Fibroblast of lung (primary cell): ENCODE measurements around the gene SLC27A4. TPM values are rescaled to one million over a fixed set of nuclear protein-coding genes. Genes with fewer than 3 reads are reported as not detected.

ENCODE experiments used
- DNase-seq, 2 donors: peaks; one replicate each; pipeline versions ENCODE4 v3.0.0 to v3.0.0-alpha.2; 2010; ENCODE audit warnings: low read depth in 2 of 2
- H2AFZ ChIP-seq: 2 replicates; pipeline ENCODE4 v1.5.1; 2012; ENCODE audit warnings: low read length, control low read depth, inconsistent platforms
- H3K27ac ChIP-seq: 2 replicates; pipeline ENCODE4 v1.5.1; 2011; ENCODE audit warnings: low read length, control low read depth; ENCODE audit not compliant: insufficient read depth
- H3K27me3 ChIP-seq: 2 replicates; pipeline ENCODE4 v1.5.1; 2011; ENCODE audit warnings: mild to moderate bottlenecking, low read length; ENCODE audit not compliant: control insufficient read depth, insufficient read depth
- H3K36me3 ChIP-seq: 2 replicates; pipeline ENCODE4 v1.5.1; 2011; ENCODE audit warnings: low read length; ENCODE audit not compliant: control insufficient read depth, insufficient read depth
- H3K4me1 ChIP-seq: 2 replicates; pipeline ENCODE4 v1.5.1; 2011; ENCODE audit warnings: low read length; ENCODE audit not compliant: control insufficient read depth, insufficient read depth; ENCODE audit errors: extremely low read depth
- H3K4me2 ChIP-seq: 2 replicates; pipeline ENCODE4 v1.5.1; 2011; ENCODE audit warnings: low read length, control low read depth; ENCODE audit not compliant: insufficient read depth; ENCODE audit errors: extremely low read depth
- H3K4me3 ChIP-seq, 4 experiments: fragments of 200-600 bp in 1 of 4; sonication (generic) in 1 of 4; replicated peaks in 1 of 4; 2 replicates each; pipeline ENCODE4 v1.5.1; 2011 to 2016; ENCODE audit warnings: low read length in 4 of 4, low read depth in 3 of 4, mild to moderate bottlenecking in 3 of 4, control low read depth in 2 of 4, inconsistent platforms in 1 of 4, mixed read lengths in 1 of 4; ENCODE audit not compliant: insufficient read depth in 1 of 4; ENCODE audit errors: control extremely low read depth in 1 of 4
- H3K79me2 ChIP-seq: 2 replicates; pipeline ENCODE4 v1.5.1; 2012; ENCODE audit warnings: mild to moderate bottlenecking, low read length, inconsistent platforms; ENCODE audit not compliant: control insufficient read depth, insufficient read depth
- H3K9ac ChIP-seq: 2 replicates; pipeline ENCODE4 v1.5.1; 2011; ENCODE audit warnings: mild to moderate bottlenecking, low read length, control low read depth; ENCODE audit not compliant: insufficient read depth
- H3K9me3 ChIP-seq: 2 replicates; pipeline ENCODE4 v1.5.1; 2012; ENCODE audit warnings: low read depth, low read length; ENCODE audit not compliant: control insufficient read depth, insufficient read depth
- H4K20me1 ChIP-seq: 2 replicates; pipeline ENCODE4 v1.5.1; 2011; ENCODE audit warnings: low read length; ENCODE audit not compliant: control insufficient read depth, insufficient read depth; ENCODE audit errors: extremely low read depth
- CTCF ChIP-seq, 2 donors: IDR thresholded peaks in 1 of 2; conservative IDR thresholded peaks in 1 of 2; 1 replicate in 1 of 2; 2 replicates in 1 of 2; pipeline ENCODE4 v1.5.1; 2011 to 2012; ENCODE audit warnings: low read length in 2 of 2, control low read depth in 1 of 2, inconsistent platforms in 1 of 2, low read depth in 1 of 2, mild to moderate bottlenecking in 1 of 2
- EZH2 ChIP-seq: IDR thresholded peaks from 2 replicates; pipeline ENCODE4 v1.5.1; 2012; ENCODE audit warnings: low read length, control low read depth, mild to moderate bottlenecking; ENCODE audit errors: missing control alignments
- polyA plus RNA-seq, 2 donors: library from polyadenylated mRNA; depleted of rRNA in 1 of 2; stranded (reverse) in 1 of 2; unstranded in 1 of 2; fragments of >200 nt; gene quantifications; 2 replicates each; pipeline ENCODE4 v1.2.1, GENCODE V29; 2011 to 2012; ENCODE audit warnings: missing spikeins in 1 of 2
- total RNA-seq: library from RNA; depleted of rRNA; stranded (reverse); fragments of >200 nt; gene quantifications from 2 replicates; pipeline ENCODE4 v1.2.1, GENCODE V29; 2014

SLC27A4 gene
- total and polyA plus RNA-seq, 2 donors (not counting 1 experiment from before 2014, with no cell fraction given), result 10.3 to 11.7 TPM

- Histone ChIP-seq H3K79me2 (peaks cover 2% of the 10 kb centered on the region), H3K27me3 (no peaks in the 10 kb centered on the region), H3K4me1 (peaks cover 2% of the 10 kb centered on the region), H3K36me3 (peaks cover 6% of the 10 kb centered on the region), H3K9ac (no peak overlapping the region), H3K9me3 (no peaks in the 10 kb centered on the region), H2AFZ (no peak overlapping the region), H3K27ac (no peak overlapping the region), H3K4me3 (no peak overlapping the region), H4K20me1 (no peaks in the 10 kb centered on the region), H3K4me2 (no peak overlapping the region)
- DNase-seq, result no peak
- no peak for TF ChIP-seq CTCF (conservative IDR thresholded peaks at IDR 0.05 in 1 of 2, IDR thresholded peaks at IDR 0.05 in 1 of 2; ENCODE audit: low read depth in 1 of 2, low read length in 2 of 2)
- no peak for TF ChIP-seq EZH2
These were observed 23.9 kb upstream of the SLC27A4 start for GRCh38 chr9:128316421-128316820.

GRCh38 chr9:128317629-128318028, 22.7 kb upstream of the SLC27A4 start:
- no peak for TF ChIP-seq EZH2
- TF ChIP-seq CTCF (conservative IDR thresholded peaks at IDR 0.05 in 1 of 2, IDR thresholded peaks at IDR 0.05 in 1 of 2; ENCODE audit: low read depth in 1 of 2, low read length in 2 of 2), result no peak
- no peak for DNase-seq
- Histone ChIP-seq H3K4me2 (no peak overlapping the region), H3K9ac (no peak overlapping the region), H3K27me3 (no peaks in the 10 kb centered on the region), H3K4me3 (no peak overlapping the region), H3K36me3 (peaks cover 4% of the 10 kb centered on the region), H3K9me3 (no peaks in the 10 kb centered on the region), H4K20me1 (no peaks in the 10 kb centered on the region), H3K4me1 (peaks cover 3% of the 10 kb centered on the region), H3K27ac (no peak overlapping the region), H2AFZ (no peak overlapping the region), H3K79me2 (peaks cover 6% of the 10 kb centered on the region)

GRCh38 chr9:128321343-128321742, 19.0 kb upstream of the SLC27A4 start:
- TF ChIP-seq CTCF (conservative IDR thresholded peaks at IDR 0.05 in 1 of 2, IDR thresholded peaks at IDR 0.05 in 1 of 2; ENCODE audit: low read depth in 1 of 2, low read length in 2 of 2) (no peak), EZH2 (no peak)
- H3K27ac ChIP-seq, result no peak overlapping the region
- no peak for DNase-seq
- no peaks in the 10 kb centered on the region for H4K20me1 ChIP-seq
- peaks cover 12% of the 10 kb centered on the region for H3K36me3 ChIP-seq
- H3K4me2 ChIP-seq, result peak overlapping the region; percentile 73
- H3K79me2 ChIP-seq, result peaks cover 29% of the 10 kb centered on the region
- H3K9ac ChIP-seq, result no peak overlapping the region
- peaks cover 9% of the 10 kb centered on the region for H3K4me1 ChIP-seq
- H2AFZ ChIP-seq, result no peak overlapping the region
- H3K27me3 ChIP-seq, result no peaks in the 10 kb centered on the region
- H3K9me3 ChIP-seq, result no peaks in the 10 kb centered on the region
- H3K4me3 ChIP-seq, result peak overlapping the region; percentile 82 to 89 (median 88)
